Panc1 (cell line): ENCODE results near the gene RBM7. TPM values are rescaled to one million over a fixed set of nuclear protein-coding genes. Genes with fewer than 3 reads are reported as not detected.

Experiments used
- ATAC-seq: fragments of 200-7000 bp; cut with Tn5 transposase; 2 replicates; pipeline ENCODE4 v1.9.1; 2020; ENCODE audit warnings: mild to moderate bottlenecking, moderate library complexity
- BruUV-seq: library from RNA; stranded (reverse); fragments of 400-500 nt; replicated peaks from 2 replicates; lab custom pipeline; 2021; lab: Mats Ljungman, UMichigan
- CTCF ChIA-PET: fragments of 300-600 bp; sonication (Branson Sonifier 250); formaldehyde crosslinking; loops from one replicate; lab custom pipeline; 2022; ENCODE audit warnings: antibody characterized with exemption; lab: Charles Lee
- POLR2A ChIA-PET: fragments of 300-600 bp; sonication (Branson Sonifier 250); formaldehyde crosslinking; loops from one replicate; lab custom pipeline; 2022; ENCODE audit warnings: antibody characterized with exemption; lab: Charles Lee
- DNase-seq: peaks from one replicate; pipeline ENCODE4 v3.0.0-alpha.2; 2010; ENCODE audit warnings: low read depth, low spot score
- H3K27ac ChIP-seq: 2 replicates; pipeline ENCODE4 v1.5.1; 2011; ENCODE audit warnings: mild to moderate bottlenecking, low read length, inconsistent platforms
- H3K27me3 ChIP-seq: fragments of 200-500 bp; sonication (Bioruptor generic); 2 replicates; pipeline ENCODE4 v1.6.0; 2014; ENCODE audit warnings: low read length, inconsistent platforms; ENCODE audit not compliant: control insufficient read depth, insufficient read depth
- H3K36me3 ChIP-seq: fragments of 200-500 bp; sonication (Bioruptor generic); 2 replicates; pipeline ENCODE4 v1.5.1; 2014; ENCODE audit warnings: inconsistent platforms, mild to moderate bottlenecking, low read length, moderate library complexity; ENCODE audit not compliant: control insufficient read depth, insufficient read depth
- H3K4me1 ChIP-seq: 2 replicates; pipeline ENCODE4 v1.5.1; 2011; ENCODE audit warnings: inconsistent platforms, mild to moderate bottlenecking, low read length, moderate library complexity; ENCODE audit not compliant: control insufficient read depth, insufficient read depth
- H3K4me3 ChIP-seq, 2 experiments: 2 replicates each; pipeline ENCODE4 v1.5.1; 2011 to 2012; ENCODE audit warnings: low read depth in 2 of 2, low read length in 2 of 2, mild to moderate bottlenecking in 2 of 2, inconsistent platforms in 1 of 2, moderate library complexity in 1 of 2
- H3K9me3 ChIP-seq: fragments of 200-500 bp; sonication (Bioruptor generic); 2 replicates; pipeline ENCODE4 v1.5.1; 2014; ENCODE audit warnings: low read depth, mild to moderate bottlenecking, inconsistent platforms, low read length, moderate library complexity; ENCODE audit not compliant: control insufficient read depth, insufficient read depth
- POLR2AphosphoS5 ChIP-seq: IDR thresholded peaks from 2 replicates; pipeline ENCODE4 v1.6.1; 2012; ENCODE audit warnings: mild to moderate bottlenecking, low read depth, low read length, moderate library complexity
- SIN3A ChIP-seq: IDR thresholded peaks from 2 replicates; pipeline ENCODE4 v1.6.1; 2012; ENCODE audit warnings: low read depth, mild to moderate bottlenecking, low read length, moderate library complexity, borderline replicate concordance; ENCODE audit not compliant: insufficient read depth
- TCF7L2 ChIP-seq: IDR thresholded peaks from 2 replicates; pipeline ENCODE4 v1.6.1; 2011; ENCODE audit warnings: mild to moderate bottlenecking, low read depth, low read length, inconsistent platforms
- in situ Hi-C: cut with HindIII; loops from 2 replicates; pipeline ENCODE4 v1.10.0; 2016; ENCODE audit warnings: low sequenced_read_pairs, low pct_unique_long_range_greater_than_20kb
- intact Hi-C: fragments of 100-400 bp; cut with micrococcal nuclease; formaldehyde crosslinking; loops from one replicate; pipeline ENCODE4 v1.10.0; 2022; ENCODE audit not compliant: unreplicated experiment
- total RNA-seq: library from RNA; stranded (reverse); gene quantifications from one replicate; pipeline ENCODE4 v1.2.1, GENCODE V29; 2021; ENCODE audit not compliant: unreplicated experiment
- TF ChIP-seq, protein P1 (sequence below), 2 experiments: IDR thresholded peaks; 2 replicates each; pipeline ENCODE4 v1.6.1; 2011 to 2012; ENCODE audit warnings: low read depth in 2 of 2, control low read depth in 1 of 2, low read length in 1 of 2, mild to moderate bottlenecking in 1 of 2, moderate library complexity in 1 of 2; ENCODE audit not compliant: insufficient read depth in 1 of 2
- TF ChIP-seq, protein P2 (sequence below): fragments of 450-650 bp; IDR thresholded peaks from 2 replicates; pipeline ENCODE4 v1.5.1; 2017; ENCODE audit warnings: mild to moderate bottlenecking

The RBM7 gene
- total RNA-seq, 1 experiment from 2014 or later, result 35.2 TPM

DNA sequence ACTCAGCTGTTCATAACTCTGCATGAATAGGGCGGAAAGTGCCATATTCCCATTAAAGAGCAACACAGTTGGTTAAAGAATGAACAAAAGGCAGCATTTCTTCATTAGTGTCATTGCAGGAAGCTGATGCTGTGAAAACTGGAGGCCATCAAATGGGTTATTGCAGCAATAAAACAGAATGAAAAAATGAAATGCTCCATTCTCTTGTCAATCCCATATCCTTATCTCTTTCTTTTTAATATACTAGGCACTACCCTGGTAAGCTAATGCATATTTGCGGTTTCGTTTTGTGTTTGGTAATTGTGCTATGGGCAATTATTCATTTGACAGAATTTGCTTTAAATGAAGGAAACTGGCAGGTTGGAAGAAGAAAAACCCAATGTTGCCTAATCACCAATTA lies 25.4 kb upstream of the RBM7 start:
- intact Hi-C loops, result no loop called here
- Histone ChIP-seq H3K9me3 (no peaks in the 10 kb centered on the region), H3K27ac (no peak overlapping the region), H3K4me1 (no peaks in the 10 kb centered on the region), H3K36me3 (no peaks in the 10 kb centered on the region), H3K4me3 (no peak overlapping the region), H3K27me3 (peaks cover 38% of the 10 kb centered on the region)
- DNase-seq (no peak), ATAC-seq (no peak)
- CTCF ChIA-PET, result no interaction called here
- in situ Hi-C loops, result no loop called here
- no TSS peak for BruUV-seq
- TF ChIP-seq POLR2AphosphoS5 (no peak), TCF7L2 (no peak), SIN3A (no peak)
- TF ChIP-seq, protein P1, sequence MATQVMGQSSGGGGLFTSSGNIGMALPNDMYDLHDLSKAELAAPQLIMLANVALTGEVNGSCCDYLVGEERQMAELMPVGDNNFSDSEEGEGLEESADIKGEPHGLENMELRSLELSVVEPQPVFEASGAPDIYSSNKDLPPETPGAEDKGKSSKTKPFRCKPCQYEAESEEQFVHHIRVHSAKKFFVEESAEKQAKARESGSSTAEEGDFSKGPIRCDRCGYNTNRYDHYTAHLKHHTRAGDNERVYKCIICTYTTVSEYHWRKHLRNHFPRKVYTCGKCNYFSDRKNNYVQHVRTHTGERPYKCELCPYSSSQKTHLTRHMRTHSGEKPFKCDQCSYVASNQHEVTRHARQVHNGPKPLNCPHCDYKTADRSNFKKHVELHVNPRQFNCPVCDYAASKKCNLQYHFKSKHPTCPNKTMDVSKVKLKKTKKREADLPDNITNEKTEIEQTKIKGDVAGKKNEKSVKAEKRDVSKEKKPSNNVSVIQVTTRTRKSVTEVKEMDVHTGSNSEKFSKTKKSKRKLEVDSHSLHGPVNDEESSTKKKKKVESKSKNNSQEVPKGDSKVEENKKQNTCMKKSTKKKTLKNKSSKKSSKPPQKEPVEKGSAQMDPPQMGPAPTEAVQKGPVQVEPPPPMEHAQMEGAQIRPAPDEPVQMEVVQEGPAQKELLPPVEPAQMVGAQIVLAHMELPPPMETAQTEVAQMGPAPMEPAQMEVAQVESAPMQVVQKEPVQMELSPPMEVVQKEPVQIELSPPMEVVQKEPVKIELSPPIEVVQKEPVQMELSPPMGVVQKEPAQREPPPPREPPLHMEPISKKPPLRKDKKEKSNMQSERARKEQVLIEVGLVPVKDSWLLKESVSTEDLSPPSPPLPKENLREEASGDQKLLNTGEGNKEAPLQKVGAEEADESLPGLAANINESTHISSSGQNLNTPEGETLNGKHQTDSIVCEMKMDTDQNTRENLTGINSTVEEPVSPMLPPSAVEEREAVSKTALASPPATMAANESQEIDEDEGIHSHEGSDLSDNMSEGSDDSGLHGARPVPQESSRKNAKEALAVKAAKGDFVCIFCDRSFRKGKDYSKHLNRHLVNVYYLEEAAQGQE (IDR thresholded peaks at IDR 0.05; ENCODE audit: insufficient read depth in 1 of 2, low read depth in 2 of 2, low read length in 1 of 2), result no peak
- TF ChIP-seq, protein P2, sequence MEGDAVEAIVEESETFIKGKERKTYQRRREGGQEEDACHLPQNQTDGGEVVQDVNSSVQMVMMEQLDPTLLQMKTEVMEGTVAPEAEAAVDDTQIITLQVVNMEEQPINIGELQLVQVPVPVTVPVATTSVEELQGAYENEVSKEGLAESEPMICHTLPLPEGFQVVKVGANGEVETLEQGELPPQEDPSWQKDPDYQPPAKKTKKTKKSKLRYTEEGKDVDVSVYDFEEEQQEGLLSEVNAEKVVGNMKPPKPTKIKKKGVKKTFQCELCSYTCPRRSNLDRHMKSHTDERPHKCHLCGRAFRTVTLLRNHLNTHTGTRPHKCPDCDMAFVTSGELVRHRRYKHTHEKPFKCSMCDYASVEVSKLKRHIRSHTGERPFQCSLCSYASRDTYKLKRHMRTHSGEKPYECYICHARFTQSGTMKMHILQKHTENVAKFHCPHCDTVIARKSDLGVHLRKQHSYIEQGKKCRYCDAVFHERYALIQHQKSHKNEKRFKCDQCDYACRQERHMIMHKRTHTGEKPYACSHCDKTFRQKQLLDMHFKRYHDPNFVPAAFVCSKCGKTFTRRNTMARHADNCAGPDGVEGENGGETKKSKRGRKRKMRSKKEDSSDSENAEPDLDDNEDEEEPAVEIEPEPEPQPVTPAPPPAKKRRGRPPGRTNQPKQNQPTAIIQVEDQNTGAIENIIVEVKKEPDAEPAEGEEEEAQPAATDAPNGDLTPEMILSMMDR, result no peak
- POLR2A ChIA-PET, result interaction anchor here (0.6 kb wide), 1 partner anchor 69 kb away, joined by 5 read pairs; no protein-coding TSS in a partner anchor

DNA sequence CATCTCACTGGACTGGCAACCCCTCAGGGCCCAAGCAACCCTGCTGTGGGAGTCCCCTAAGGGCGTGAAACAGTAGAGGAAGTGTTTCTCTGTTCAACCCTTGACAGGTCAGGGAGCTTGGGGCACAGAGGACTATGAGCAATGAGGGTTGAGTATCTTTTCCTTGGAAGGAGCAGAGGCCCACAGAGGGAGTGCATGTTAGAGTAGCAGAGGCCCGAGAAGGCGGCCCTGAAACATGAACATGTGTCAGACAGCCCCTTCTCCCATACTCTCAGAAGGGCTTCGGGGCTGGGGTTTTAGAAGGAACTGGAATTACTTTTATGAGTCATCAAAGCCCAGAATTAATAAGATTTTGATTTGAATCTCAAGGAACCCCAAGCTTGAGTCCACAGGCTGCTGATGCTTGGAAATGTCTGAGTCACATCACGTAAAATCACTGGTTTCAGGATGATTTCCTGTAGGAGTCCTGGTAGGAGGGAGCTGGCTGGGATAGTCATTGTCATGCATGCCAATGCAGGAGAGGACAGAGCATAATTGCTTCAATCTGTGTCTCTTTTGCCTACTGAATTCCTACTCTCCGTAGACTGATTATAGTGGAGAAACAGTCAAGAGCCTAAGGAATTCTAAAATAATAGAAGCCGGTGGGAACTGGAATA lies 22.7 kb upstream of the RBM7 start:
- TF ChIP-seq, protein P2, result no peak
- TF ChIP-seq, protein P1 (IDR thresholded peaks at IDR 0.05; ENCODE audit: insufficient read depth in 1 of 2, low read depth in 2 of 2, low read length in 1 of 2), result no peak
- TF ChIP-seq SIN3A (no peak), POLR2AphosphoS5 (no peak), TCF7L2 (no peak)
- Histone ChIP-seq H3K9me3 (no peaks in the 10 kb centered on the region), H3K36me3 (no peaks in the 10 kb centered on the region), H3K4me3 (no peak overlapping the region), H3K27me3 (peaks cover 27% of the 10 kb centered on the region), H3K27ac (no peak overlapping the region), H3K4me1 (no peaks in the 10 kb centered on the region)
- BruUV-seq, result no TSS peak
- in situ Hi-C loops, result no loop called here
- POLR2A ChIA-PET, result no interaction called here
- DNase-seq, result no peak
- intact Hi-C loops, result no loop called here
- no peak for ATAC-seq
- CTCF ChIA-PET, result no interaction called here
